ENCODE results near the gene TEX101.

TEX101 gene

GRCh38 chr19:43430142-43430710, 15.5 kb downstream of the TEX101 start:
- no peaks in the 10 kb centered on the region for H3K27me3 ChIP-seq (ENCODE audit: control insufficient read depth, low read length)

GRCh38 chr19:43430976-43431375, 16.3 kb downstream of the TEX101 start:
- no peaks in the 10 kb centered on the region for H4K20me1 ChIP-seq (ENCODE audit: control insufficient read depth, insufficient read depth, low read depth, low read length)
- no peaks in the 10 kb centered on the region for H3K4me1 ChIP-seq (ENCODE audit: control insufficient read depth, low read length)
- no peaks in the 10 kb centered on the region for H3K27me3 ChIP-seq (ENCODE audit: control insufficient read depth, low read length)
- TF ChIP-seq CTCF (IDR thresholded peaks at IDR 0.05; ENCODE audit: low read depth, low read length, poor library complexity, severe bottlenecking): no peak
- no peak for TF ChIP-seq EZH2phosphoT487 (IDR thresholded peaks at IDR 0.05; ENCODE audit: borderline replicate concordance, low read length)
- H3K36me3 ChIP-seq (ENCODE audit: control insufficient read depth, low read length): no peaks in the 10 kb centered on the region
- no peak overlapping the region for H3K4me2 ChIP-seq (ENCODE audit: low read length)
- no peak overlapping the region for H3K4me3 ChIP-seq (ENCODE audit: low read length)
- H3K79me2 ChIP-seq (ENCODE audit: control insufficient read depth, low read length): no peaks in the 10 kb centered on the region
- H3K27ac ChIP-seq (ENCODE audit: low read depth, low read length): no peak overlapping the region
- H3K9me2 ChIP-seq (replicated peaks; ENCODE audit: control insufficient read depth, low read length): no peaks in the 10 kb centered on the region
- H3F3A ChIP-seq (ENCODE audit: control insufficient read depth, insufficient read depth): no peaks in the 10 kb centered on the region
- H3K9me3 ChIP-seq (ENCODE audit: control insufficient read depth, insufficient read depth, low read length): no peaks in the 10 kb centered on the region

More at GRCh38 chr19:43430142-43430710, 15.5 kb downstream of the TEX101 start:
- H3K9me2 ChIP-seq (replicated peaks; ENCODE audit: control insufficient read depth, low read length): no peaks in the 10 kb centered on the region
- H4K20me1 ChIP-seq (ENCODE audit: control insufficient read depth, insufficient read depth, low read depth, low read length): no peaks in the 10 kb centered on the region
- no peaks in the 10 kb centered on the region for H3F3A ChIP-seq (ENCODE audit: control insufficient read depth, insufficient read depth)
- H3K79me2 ChIP-seq (ENCODE audit: control insufficient read depth, low read length): no peaks in the 10 kb centered on the region
- no peak for TF ChIP-seq EZH2phosphoT487 (IDR thresholded peaks at IDR 0.05; ENCODE audit: borderline replicate concordance, low read length)
- TF ChIP-seq CTCF (IDR thresholded peaks at IDR 0.05; ENCODE audit: low read depth, low read length, poor library complexity, severe bottlenecking): no peak
- H3K4me3 ChIP-seq (ENCODE audit: low read length): no peak overlapping the region
- H3K27ac ChIP-seq (ENCODE audit: low read depth, low read length): no peak overlapping the region
- no peaks in the 10 kb centered on the region for H3K36me3 ChIP-seq (ENCODE audit: control insufficient read depth, low read length)
- H3K4me1 ChIP-seq (ENCODE audit: control insufficient read depth, low read length): no peaks in the 10 kb centered on the region
- H3K4me2 ChIP-seq (ENCODE audit: low read length): no peak overlapping the region
- H3K9me3 ChIP-seq (ENCODE audit: control insufficient read depth, insufficient read depth, low read length): no peaks in the 10 kb centered on the region

GRCh38 chr19:43433358-43433673, 18.6 kb downstream of the TEX101 start:
- no peaks in the 10 kb centered on the region for H3K36me3 ChIP-seq (ENCODE audit: control insufficient read depth, low read length)
- no peak overlapping the region for H3K4me3 ChIP-seq (ENCODE audit: low read length)
- no peak overlapping the region for H3K4me2 ChIP-seq (ENCODE audit: low read length)
- no peaks in the 10 kb centered on the region for H4K20me1 ChIP-seq (ENCODE audit: control insufficient read depth, insufficient read depth, low read depth, low read length)
- H3K27me3 ChIP-seq (ENCODE audit: control insufficient read depth, low read length): no peaks in the 10 kb centered on the region
- no peak overlapping the region for H3K27ac ChIP-seq (ENCODE audit: low read depth, low read length)
- no peaks in the 10 kb centered on the region for H3K9me3 ChIP-seq (ENCODE audit: control insufficient read depth, insufficient read depth, low read length)
- no peaks in the 10 kb centered on the region for H3K9me2 ChIP-seq (replicated peaks; ENCODE audit: control insufficient read depth, low read length)
- no peaks in the 10 kb centered on the region for H3K79me2 ChIP-seq (ENCODE audit: control insufficient read depth, low read length)
- peaks cover 2% of the 10 kb centered on the region for H3K4me1 ChIP-seq (ENCODE audit: control insufficient read depth, low read length)
- TF ChIP-seq CTCF (IDR thresholded peaks at IDR 0.05; ENCODE audit: low read depth, low read length, poor library complexity, severe bottlenecking): no peak
- TF ChIP-seq EZH2phosphoT487 (IDR thresholded peaks at IDR 0.05; ENCODE audit: borderline replicate concordance, low read length): no peak
- no peaks in the 10 kb centered on the region for H3F3A ChIP-seq (ENCODE audit: control insufficient read depth, insufficient read depth)

Data from DOHH2 (cell line).